ENCODE measurements around the gene NLE1.

GRCh38 chr17:35167046-35167445 is 24.9 kb upstream of the NLE1 start:
- TF ChIP-seq, protein P1, sequence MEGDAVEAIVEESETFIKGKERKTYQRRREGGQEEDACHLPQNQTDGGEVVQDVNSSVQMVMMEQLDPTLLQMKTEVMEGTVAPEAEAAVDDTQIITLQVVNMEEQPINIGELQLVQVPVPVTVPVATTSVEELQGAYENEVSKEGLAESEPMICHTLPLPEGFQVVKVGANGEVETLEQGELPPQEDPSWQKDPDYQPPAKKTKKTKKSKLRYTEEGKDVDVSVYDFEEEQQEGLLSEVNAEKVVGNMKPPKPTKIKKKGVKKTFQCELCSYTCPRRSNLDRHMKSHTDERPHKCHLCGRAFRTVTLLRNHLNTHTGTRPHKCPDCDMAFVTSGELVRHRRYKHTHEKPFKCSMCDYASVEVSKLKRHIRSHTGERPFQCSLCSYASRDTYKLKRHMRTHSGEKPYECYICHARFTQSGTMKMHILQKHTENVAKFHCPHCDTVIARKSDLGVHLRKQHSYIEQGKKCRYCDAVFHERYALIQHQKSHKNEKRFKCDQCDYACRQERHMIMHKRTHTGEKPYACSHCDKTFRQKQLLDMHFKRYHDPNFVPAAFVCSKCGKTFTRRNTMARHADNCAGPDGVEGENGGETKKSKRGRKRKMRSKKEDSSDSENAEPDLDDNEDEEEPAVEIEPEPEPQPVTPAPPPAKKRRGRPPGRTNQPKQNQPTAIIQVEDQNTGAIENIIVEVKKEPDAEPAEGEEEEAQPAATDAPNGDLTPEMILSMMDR (conservative IDR thresholded peaks at IDR 0.05 in 1 of 2, IDR thresholded peaks at IDR 0.05 in 1 of 2; ENCODE audit: extremely low read depth in 1 of 2, insufficient read depth in 1 of 2, low read depth in 1 of 2, low read length in 2 of 2), result no peak
- no peak for TF ChIP-seq EZH2 (IDR thresholded peaks at IDR 0.05; ENCODE audit: borderline replicate concordance, low read length)

Data from mammary epithelial cell (primary cell).